Stimulated activated CD4-positive, alpha-beta T cell treated with anti-CD3 and anti-CD28 coated beads, Interleukin-4, amount 100 ng/mL, for 24 hours (primary cell): Measurements from ENCODE around the gene HNRNPLL.

Experiments used
- DNase-seq: peaks from one replicate; pipeline ENCODE4 v3.0.0-alpha.2; 2020

The HNRNPLL gene

DNA sequence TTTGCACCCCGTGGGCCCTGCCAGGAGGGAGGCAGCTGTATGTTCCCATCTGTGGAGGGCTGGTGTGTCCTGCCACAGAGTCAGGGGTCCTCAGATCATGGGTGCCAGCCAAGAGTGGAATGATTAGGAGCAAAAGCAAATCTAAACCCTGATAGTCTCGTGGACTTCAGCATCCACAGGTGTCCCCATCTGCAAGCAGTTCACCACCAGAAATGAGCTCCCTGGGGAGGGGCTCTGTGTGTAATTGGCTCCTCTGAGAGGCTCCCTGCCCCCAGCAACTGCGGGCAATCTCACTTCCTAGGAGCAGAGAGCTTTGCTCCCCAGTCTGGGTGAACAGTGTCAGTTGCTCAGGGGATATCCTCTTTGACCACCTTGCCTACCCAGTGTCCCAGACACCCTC lies 78.1 kb downstream of the HNRNPLL start:
- DNase-seq: no peak

DNA sequence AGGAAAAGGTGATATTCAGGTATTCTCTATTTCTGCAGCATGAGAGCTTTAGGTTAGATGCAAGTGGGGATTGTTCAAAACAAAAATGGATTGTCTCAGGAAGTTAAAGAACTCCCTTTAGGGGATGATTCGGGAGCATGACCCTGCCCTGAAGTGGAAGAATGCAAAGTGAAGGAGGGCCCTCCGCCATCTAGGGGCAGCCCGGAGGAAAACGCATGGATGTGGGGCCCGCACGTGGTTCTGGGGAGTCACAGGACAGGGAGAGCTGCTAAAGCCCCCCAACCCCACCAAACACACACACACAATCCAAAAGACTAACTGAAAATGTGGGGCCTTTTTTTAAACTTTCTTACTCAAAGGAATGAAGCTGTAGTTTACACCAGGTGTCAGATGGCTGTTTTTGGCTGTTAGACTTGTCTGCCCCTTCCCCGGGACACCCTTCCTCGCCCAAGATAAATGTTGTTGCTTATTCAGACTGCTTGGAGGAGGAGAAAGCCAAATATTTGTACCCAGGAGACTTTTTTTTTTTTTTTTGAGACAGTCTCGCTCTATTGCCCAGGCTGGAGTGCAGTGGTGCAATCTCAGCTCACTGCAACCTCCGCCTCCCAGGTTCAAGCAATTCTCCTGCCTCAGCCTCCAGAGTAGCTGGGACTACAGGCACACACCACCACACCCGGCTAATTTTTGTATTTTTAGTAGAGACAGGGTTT lies 78.8 kb downstream of the HNRNPLL start:
- DNase-seq: no peak

DNA sequence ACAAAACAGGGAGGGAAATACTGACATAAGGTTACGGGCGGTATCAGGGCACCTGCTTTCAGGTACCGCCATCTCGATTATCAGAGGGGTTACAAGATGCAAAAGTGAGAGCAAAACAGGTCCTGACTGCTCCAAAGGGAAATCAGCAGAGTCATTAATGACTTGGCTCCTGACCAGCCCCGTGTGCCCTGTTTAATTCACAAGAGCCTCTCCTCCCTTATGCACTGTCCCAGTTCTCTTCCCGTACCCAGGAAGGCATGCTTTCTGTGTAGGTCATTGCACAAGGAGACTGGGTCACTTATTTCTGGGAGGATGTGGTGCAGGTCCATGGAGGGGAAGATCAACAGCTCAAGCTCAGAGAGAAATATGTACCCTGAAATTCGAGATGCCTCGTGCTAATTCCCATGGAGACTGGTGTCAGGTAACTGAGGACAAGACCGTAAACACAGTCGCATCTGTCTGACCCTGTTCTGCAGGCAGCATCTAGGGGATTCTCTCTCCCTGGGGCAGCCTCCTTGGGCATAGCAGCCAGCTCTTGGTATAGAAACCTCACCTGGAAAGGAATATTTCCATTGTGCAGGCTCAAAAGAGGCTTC lies 79.9 kb downstream of the HNRNPLL start:
- no peak for DNase-seq

DNA sequence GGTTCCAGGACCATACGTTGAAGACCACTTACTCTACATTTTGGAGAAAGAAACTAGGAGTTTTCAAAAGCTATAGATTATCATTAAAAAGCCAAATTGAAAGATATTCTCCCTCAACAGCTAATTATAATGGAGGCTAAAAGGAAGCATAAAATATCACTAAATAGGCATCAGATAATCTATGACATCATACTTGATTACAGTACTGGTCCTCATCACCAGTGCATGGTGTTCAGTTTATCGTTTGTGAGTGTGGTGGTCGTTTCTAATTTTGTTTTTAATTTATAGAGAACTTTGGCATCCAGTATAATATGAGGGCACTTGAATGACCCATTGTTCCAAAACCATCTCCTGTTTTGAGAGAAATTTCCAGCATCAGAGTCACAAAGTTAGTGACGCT lies 80.9 kb downstream of the HNRNPLL start:
- no peak for DNase-seq

DNA sequence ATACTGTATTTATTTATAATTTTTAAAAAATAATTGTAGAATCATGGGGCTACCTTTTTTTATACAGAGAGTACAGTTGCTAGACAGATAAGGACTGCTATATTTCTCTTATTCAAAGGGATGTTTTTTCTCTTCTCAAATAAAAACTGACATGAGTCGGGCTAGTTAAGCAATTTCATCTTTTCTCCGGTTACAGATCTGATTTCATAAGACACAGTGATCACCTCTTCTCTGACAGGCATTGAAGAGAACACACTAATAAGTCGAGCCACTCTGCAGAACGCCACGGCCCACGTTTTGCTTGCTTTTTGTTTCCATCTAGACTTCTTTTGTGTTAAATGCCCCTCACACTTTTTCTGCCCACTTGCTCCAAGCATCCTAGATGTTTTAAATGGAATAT lies 85.4 kb downstream of the HNRNPLL start:
- DNase-seq: no peak

DNA sequence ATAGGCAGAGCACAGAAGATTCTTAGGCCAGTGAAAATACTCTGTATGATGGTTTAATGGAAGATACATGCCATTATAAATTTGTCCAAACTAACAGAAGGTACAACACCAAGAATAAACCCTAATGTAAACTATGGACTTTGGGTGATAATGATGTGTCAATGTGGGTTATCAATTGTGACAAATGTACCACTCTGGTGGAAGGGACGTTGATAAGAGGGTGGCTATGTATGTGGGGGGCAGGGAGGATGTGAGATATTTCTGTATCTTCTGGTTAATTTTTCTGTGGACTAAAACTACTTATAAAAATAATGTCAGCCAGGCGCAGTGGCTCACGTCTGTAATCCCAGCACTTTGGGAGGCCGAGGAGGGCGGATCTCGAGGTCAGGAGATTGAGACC lies 86.2 kb downstream of the HNRNPLL start:
- DNase-seq: no peak

DNA sequence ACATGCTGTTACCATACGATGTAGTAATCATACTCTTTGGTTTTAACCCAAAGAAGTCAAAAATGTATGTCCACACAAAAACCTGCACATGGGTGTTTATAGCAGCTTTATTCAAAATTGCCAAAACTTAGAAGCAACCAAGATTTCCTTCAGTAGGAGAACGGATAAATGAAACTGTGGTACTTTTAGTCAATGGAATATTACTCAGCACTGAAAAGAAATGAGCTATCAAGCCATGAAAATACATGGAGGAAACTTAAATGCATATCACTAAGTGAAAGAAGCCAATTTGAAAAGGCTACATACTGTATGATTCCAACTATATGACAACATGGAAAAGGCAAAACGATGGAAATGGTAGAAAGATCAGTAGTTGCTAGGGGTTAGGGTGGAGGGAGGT lies 86.6 kb downstream of the HNRNPLL start:
- no peak for DNase-seq

DNA sequence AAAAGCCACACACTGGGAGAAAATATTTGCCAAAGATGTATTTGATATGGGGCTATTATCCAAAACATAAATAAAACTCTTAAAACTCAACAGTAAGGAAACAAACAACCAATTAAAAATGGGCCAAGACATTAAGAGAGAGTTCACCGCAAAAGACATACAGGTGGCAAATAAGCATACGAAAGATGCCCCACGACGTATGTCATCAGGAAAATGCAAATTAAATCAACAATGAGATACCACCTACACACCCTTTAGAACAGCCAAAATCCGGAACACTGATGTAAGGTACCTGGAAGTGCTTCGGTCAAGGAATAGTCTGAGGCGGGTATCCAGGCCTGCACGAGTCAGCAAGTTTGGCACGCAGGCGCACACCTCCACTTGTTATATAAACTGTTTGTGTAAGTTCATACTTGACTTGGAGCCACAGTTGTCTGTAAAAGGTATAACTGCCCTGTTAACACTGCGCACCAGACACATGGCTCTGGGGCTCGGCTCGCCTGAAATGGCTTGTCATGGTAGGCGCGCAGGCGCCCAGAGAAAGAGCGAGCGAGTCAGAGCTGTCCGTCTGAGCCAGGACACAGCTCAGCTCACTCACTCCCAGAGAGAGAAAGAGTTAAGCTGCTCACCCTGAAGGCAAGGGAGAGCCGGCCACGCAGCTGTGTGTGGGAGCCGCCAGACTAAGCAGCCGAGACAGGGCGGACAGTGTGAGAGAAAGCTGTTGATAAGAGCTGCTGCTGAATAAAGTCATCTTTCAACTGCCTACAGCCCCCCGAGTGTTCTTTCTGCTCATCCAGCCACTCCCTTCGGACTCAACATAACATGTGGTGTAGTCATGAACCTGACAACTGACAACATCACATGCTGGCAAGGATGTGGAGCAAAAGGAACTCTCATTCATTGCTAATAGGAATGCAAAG lies 87.3 kb downstream of the HNRNPLL start:
- no peak for DNase-seq

DNA sequence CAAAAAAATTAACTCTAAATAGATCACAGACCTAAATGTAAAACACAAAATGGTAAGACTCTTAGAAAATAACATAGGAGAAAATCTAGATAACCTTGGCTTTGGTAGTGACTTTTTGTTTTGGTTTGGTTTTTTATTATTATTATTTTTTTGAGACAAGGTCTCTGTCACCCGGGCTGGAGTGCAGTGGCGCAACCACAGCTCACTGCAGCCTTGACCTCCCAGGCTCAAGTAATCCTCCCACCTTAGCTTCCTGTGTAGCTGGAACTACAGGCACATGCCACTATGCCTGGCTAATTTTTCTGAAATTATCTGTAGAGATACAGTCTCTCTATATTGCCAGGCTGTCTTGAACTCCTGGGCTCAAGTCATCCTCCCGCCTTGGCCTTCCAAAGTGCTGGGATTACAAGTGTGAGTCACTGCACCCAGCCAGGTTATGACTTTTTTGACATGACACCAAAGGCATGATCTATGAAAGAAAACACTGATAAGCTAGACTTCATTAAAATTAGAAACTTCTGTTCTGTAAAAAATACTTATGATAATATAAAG lies 88.0 kb downstream of the HNRNPLL start:
- no peak for DNase-seq

DNA sequence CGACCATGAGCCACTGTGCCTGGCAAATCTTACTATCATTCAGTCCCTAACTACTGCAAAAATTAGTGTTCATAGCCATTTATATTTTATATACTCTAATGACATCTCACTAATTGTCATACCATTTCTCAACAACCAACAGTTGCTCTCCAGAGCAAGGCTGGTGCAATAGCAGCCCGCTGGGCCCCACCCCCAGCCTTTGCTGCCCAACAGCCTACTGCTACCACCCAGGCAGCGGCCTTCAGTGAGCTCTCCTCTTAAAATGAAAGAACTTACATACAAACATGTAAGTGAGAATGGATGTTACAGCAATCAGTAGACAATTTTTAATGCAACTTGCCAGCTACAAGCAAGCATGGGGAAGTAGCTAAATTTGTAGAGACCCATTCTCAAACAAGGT lies 90.5 kb downstream of the HNRNPLL start:
- DNase-seq: no peak
